Activated CD8-positive, alpha-beta memory T cell treated with anti-CD3 and anti-CD28 coated beads, Interleukin-2, amount 50 U/mL, for 1 hour (primary cell): ENCODE measurements around the gene TIMP4.

Experiments used
- DNase-seq: peaks from one replicate; pipeline ENCODE4 v3.0.0-alpha.2; 2020; ENCODE audit errors: extremely low read depth

TIMP4 gene

GRCh38 chr3:12185172-12185710 is 26.5 kb upstream of the TIMP4 start:
- no peak for DNase-seq

DNA sequence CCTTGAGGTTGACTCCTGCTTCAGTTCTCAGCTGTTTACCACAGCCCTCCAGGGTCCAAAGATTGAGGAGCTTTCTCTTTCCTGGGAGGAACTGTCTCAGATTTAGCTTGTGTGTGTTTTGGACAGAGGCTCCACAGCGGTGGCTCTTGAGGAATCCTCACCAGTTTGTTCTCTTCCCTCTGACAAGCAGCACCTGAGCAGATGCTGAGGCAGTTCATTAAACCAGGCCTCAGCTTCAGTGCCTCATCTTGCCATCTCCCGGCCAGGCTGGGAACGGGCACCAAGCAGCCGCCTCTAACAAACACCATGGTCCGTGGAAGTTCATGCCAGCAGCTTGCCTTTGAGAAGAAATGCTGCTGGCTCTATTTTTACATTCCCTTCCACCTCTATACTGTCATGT is 25.8 kb upstream of the TIMP4 start:
- no peak for DNase-seq

DNA sequence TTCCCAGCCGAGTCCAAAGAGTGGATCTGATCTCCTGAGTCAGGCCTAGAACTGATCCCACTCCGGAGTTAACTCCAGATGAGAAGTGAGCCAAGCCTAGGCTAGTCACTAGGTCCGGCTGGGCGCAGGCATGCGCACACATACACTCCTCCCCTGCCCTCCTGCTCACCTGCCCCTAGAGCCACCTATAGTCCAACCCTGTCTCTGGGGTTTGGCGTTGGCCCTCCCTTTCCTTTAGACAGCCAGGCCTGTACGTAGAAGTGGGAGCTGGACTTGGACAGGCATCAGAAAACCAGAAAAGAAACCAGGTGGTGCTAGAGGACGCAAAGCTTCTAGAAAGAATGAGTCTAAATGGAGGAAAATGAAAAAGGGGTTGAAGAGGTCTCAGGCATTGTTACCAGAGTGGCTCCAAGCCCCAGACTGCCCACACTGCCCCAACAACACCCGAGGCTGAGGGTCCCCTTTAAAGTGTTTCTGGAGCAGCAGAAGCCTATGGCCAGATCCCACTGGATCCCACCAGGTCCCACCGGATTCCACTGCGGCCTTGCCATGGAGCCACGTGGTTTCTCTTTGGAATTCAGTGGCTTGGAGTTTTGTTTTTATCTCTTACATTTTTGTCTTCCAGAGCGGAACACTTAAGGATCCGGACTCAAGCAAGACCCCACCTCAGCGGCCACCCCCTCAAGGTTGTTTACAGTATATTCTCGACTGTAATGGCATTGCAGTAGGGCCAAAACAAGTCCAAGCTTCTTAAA is 24.2 kb upstream of the TIMP4 start:
- DNase-seq: no peak

GRCh38 chr3:12181806-12182205 is 23.1 kb upstream of the TIMP4 start:
- no peak for DNase-seq

GRCh38 chr3:12181301-12181700 is 22.6 kb upstream of the TIMP4 start:
- DNase-seq: no peak

- no peak for DNase-seq
These were observed 21.9 kb upstream of the TIMP4 start for GRCh38 chr3:12180631-12181030.

GRCh38 chr3:12180218-12180617 is 21.5 kb upstream of the TIMP4 start:
- no peak for DNase-seq

GRCh38 chr3:12179441-12179840 is 20.7 kb upstream of the TIMP4 start:
- no peak for DNase-seq

DNA sequence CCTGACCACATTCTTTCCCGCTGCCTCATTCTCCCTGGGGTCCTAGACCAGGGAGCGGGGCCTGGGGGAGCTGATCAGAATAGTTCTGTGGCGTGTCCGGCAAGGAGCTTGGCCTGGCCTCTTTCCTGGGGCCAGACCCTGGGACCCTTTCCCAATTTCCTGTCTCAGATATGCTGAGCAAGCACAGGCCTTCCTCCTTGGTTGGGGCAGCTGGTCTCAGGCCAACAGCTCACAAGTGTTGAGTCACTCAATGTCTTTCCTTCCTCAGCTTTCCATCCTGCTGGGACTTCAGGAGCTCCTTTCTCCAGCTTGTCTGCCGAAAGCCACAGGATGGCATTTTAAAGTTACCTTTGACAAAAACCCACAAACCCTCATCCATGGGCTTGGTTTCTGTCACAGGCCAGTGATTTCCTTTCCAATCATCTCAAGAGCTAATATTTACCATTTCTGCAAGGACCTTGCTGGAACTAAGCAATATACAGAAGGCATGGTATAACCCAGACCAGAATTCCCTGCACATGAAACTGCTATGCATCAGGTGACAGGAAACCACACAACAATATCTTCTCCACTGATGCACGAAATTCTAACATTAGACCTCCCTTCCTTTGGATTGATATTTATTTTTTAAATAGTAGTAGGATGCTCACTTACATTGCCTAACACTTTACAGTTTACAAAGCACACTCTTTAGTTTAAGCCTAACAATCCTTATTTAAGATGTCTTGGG is 19.5 kb upstream of the TIMP4 start:
- DNase-seq: no peak

GRCh38 chr3:12177126-12177525 is 18.4 kb upstream of the TIMP4 start:
- no peak for DNase-seq

GRCh38 chr3:12175844-12176453 is 17.2 kb upstream of the TIMP4 start:
- DNase-seq: no peak

- DNase-seq: no peak
These were observed 16.5 kb upstream of the TIMP4 start for GRCh38 chr3:12175137-12175593.

- no peak for DNase-seq
These were observed 11.5 kb upstream of the TIMP4 start for GRCh38 chr3:12170207-12170606.

GRCh38 chr3:12165909-12166308 is 7.2 kb upstream of the TIMP4 start:
- no peak for DNase-seq

DNA sequence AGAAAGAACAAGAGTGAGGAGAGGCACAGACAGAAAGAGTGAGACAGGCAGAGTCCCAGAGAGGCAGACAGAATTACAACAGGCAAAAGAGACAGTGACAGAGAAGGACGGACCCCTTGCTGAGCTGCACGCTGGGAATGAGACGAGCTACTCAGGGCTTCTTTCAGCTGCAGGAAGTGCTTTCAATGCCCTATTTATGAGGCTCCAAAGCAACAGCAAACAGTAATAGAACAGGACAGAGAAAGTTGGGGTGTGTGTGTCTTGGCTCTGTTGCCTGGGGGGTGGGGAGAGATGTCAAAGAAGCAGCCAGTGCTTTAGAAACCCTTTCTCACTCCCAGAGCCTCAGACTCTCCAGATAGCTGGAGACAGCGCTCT is 502 bp upstream of the TIMP4 start:
- DNase-seq: no peak

- DNase-seq: no peak
These were observed 1.7 kb downstream of the TIMP4 start for GRCh38 chr3:12157026-12157425.

DNA sequence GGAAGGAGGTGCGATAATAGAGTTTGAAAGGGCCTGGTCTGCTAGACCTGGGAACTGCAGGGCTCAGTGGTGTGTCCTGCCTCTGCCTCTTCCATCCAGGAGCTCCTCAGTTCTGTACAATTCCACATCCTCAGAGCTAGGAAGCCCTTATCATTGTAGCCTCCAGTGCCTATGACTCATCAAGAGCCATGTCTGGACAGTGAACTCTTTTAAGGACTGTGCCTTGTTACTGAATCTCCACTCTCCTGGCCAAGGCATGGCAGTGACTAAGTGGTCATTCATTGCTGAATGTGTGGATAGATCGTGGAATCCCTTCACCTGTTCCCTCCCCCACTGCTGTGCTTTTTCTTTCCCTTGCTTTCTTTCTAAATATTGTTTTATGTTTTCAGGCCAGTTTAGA is 2.9 kb downstream of the TIMP4 start:
- no peak for DNase-seq

DNA sequence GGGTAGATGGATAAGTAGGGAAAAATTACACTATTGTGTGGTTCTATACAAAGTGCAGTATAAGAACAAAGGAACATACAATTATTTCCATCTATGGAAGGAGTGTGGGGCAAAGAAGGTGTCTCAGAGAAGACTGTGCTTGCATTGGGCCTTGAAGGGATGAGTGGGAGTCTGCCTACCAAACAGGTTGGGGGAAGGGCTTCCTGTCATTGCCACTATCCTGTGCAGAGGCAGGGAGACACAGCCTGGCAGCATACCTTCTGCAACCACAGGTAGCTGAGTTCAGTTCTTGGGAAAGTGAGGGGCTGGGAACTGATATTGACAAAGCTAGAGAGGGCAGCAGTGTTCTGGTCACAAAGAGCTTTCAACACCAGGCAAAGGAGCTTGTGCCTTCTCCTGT is 3.4 kb downstream of the TIMP4 start:
- DNase-seq: no peak

- DNase-seq: no peak
These were observed 4.6 kb downstream of the TIMP4 start for GRCh38 chr3:12154151-12154550.

GRCh38 chr3:12150112-12150511 is 8.6 kb downstream of the TIMP4 start:
- no peak for DNase-seq

- DNase-seq: no peak
These were observed 9.7 kb downstream of the TIMP4 start for GRCh38 chr3:12149029-12149428.

- DNase-seq: no peak
These were observed 10.3 kb downstream of the TIMP4 start for GRCh38 chr3:12148183-12148940.
